ENCODE data around the gene OR2L8.

The OR2L8 gene, protein sequence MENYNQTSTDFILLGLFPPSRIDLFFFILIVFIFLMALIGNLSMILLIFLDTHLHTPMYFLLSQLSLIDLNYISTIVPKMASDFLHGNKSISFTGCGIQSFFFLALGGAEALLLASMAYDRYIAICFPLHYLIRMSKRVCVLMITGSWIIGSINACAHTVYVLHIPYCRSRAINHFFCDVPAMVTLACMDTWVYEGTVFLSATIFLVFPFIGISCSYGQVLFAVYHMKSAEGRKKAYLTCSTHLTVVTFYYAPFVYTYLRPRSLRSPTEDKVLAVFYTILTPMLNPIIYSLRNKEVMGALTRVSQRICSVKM

DNA sequence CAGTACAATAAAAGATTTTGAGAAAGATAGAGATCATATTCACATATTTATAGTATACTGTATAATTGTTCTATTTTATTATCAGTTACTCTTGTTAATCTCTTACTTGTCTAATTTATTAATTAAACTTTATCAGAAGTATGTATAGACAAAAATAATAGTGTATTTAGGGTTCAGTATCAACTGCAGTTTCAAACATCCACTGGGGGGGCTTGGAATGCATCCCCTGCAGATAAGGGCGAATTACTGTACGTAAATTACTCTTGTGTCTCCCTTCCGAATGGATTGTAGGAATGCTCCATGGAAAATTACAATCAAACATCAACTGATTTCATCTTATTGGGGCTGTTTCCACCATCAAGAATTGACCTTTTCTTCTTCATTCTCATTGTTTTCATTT is at the start of gene OR2L8:
Gene OR2L8, plus strand, starts transcription at position 301 of the 400 bp plus-strand sequence. Its CDS starts 0 bp downstream, at position 301.
- H3K4me3 ChIP-seq (ENCODE audit: low read depth, low read length): no peak within 1 kb of the TSS
- DNase-seq (ENCODE audit: low read depth): no peak
- TF ChIP-seq POLR2A (IDR thresholded peaks at IDR 0.05; ENCODE audit: extremely low read depth, insufficient read length): no peak
- TF ChIP-seq MYC (IDR thresholded peaks at IDR 0.05; ENCODE audit: low read depth, low read length): no peak
- TF ChIP-seq, protein P1, sequence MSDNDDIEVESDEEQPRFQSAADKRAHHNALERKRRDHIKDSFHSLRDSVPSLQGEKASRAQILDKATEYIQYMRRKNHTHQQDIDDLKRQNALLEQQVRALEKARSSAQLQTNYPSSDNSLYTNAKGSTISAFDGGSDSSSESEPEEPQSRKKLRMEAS (IDR thresholded peaks at IDR 0.05; ENCODE audit: low read depth, low read length): no peak
- TF ChIP-seq, protein P2, sequence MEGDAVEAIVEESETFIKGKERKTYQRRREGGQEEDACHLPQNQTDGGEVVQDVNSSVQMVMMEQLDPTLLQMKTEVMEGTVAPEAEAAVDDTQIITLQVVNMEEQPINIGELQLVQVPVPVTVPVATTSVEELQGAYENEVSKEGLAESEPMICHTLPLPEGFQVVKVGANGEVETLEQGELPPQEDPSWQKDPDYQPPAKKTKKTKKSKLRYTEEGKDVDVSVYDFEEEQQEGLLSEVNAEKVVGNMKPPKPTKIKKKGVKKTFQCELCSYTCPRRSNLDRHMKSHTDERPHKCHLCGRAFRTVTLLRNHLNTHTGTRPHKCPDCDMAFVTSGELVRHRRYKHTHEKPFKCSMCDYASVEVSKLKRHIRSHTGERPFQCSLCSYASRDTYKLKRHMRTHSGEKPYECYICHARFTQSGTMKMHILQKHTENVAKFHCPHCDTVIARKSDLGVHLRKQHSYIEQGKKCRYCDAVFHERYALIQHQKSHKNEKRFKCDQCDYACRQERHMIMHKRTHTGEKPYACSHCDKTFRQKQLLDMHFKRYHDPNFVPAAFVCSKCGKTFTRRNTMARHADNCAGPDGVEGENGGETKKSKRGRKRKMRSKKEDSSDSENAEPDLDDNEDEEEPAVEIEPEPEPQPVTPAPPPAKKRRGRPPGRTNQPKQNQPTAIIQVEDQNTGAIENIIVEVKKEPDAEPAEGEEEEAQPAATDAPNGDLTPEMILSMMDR (IDR thresholded peaks at IDR 0.05; ENCODE audit: low read depth, low read length): no peak

DNA sequence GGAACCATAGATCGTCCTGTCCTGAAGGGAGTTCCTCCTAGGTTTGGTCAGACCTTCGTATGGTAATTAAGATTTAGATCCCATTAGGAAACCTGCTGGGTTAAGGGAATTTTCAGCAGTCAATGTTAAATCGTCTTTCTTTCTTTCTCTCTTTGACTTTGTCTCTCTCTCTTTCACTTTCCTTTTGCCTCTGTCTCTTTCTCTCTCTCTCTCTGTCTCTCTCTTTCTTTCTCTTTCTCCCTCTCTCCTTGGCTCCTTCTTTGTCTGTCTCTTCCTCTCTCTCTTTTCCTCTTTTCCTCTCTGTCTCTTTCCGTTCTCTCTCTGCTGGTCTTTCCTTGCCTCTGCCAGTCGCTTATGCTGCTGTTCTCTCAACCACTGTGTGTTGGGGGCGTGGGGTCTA is 44.5 kb upstream of the OR2L8 start:
- no peak overlapping the region for H3K4me3 ChIP-seq (ENCODE audit: low read depth, low read length)
- no peak for DNase-seq (ENCODE audit: low read depth)

DNA sequence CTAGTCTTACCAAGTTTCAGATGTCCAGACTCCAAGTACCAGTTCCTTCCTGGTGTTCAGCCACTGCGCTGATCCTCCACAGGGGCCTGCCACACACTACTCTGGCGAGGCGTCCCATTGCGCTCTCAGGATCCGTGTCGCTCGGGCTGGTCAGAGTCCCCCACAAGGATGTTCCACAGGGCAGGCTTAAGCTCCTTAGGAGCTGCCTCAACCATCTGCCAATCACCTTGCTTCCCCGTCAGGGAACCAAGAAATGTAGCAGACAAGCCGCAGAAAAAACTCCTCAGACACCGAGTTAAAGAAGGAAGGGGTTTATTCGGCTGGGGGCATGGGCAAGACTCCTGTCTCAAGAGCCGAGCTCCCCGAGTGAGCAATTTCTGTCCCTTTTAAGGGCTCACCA is 43.5 kb upstream of the OR2L8 start:
- TF ChIP-seq, protein P2 (IDR thresholded peaks at IDR 0.05; ENCODE audit: low read depth, low read length): no peak
- no peak for TF ChIP-seq POLR2A (IDR thresholded peaks at IDR 0.05; ENCODE audit: extremely low read depth, insufficient read length)
- TF ChIP-seq, protein P1 (IDR thresholded peaks at IDR 0.05; ENCODE audit: low read depth, low read length): no peak
- no peak for TF ChIP-seq MYC (IDR thresholded peaks at IDR 0.05; ENCODE audit: low read depth, low read length)
- H3K4me3 ChIP-seq (ENCODE audit: low read depth, low read length): no peak overlapping the region
- no peak for DNase-seq (ENCODE audit: low read depth)

More for the DNA sequence above, 44.5 kb upstream of the OR2L8 start:
- TF ChIP-seq, protein P1 (IDR thresholded peaks at IDR 0.05; ENCODE audit: low read depth, low read length): no peak
- TF ChIP-seq POLR2A (IDR thresholded peaks at IDR 0.05; ENCODE audit: extremely low read depth, insufficient read length): no peak

DNA sequence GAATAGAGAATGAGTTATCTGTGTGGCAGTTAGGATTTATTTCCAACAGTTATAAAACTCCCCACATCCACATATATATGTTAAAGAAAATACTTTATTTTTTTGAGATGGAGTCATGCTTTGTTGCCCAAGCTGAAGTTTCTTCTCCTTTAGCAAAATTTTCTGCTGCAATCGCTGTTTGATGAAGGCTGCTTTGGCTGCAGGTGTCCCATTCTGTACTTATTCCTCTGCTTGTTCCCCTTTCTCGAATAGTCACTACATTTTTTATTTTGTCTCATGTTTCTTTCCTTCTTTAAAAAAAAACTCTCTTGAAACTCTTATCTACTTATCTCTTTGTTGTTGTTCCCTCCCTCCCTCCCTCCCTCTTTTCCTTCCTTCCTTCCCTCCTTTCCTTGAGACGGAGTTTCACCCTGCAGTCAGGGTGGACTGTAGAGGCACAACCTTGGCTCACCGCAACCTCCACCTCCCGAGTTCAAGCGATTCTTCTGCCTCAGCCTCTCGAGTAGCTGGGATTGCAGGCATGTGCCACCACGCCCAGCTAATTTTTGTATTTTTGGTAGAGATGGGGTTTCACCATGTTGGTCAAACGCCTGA is 42.7 kb upstream of the OR2L8 start:
- DNase-seq (ENCODE audit: low read depth): no peak
- no peak for TF ChIP-seq MYC (IDR thresholded peaks at IDR 0.05; ENCODE audit: low read depth, low read length)
- no peak for TF ChIP-seq POLR2A (IDR thresholded peaks at IDR 0.05; ENCODE audit: extremely low read depth, insufficient read length)
- TF ChIP-seq, protein P1 (IDR thresholded peaks at IDR 0.05; ENCODE audit: low read depth, low read length): no peak
- TF ChIP-seq, protein P2 (IDR thresholded peaks at IDR 0.05; ENCODE audit: low read depth, low read length): no peak
- peak overlapping the region; percentile 62 for H3K4me3 ChIP-seq (ENCODE audit: low read depth, low read length)

DNA sequence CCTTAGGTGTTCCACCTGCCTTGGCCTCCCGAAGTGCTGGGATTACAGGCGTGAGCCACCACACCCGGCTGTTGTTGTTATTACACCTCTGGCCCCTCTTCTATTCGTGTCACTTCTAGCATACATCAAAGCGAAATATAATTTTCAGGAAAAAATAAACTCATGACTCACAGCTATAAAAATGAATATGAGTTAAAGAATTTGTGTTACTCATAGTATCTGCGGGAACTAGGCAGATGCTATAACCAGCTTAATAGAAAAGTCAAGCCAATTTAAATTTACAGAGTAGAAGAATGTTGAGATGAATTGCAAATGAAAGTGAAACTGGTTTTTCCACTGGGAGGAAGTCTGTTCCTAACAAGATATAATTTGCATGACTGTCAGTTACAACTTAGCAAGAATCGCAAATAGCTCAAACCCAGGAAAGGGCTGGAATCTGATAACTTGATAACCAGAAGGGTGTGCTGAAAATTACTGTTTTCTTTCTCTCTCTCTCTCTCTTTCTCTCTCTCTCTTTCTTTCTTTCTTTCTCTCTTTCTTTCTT is 42.1 kb upstream of the OR2L8 start:
- DNase-seq (ENCODE audit: low read depth): peak; percentile 56

More for the DNA sequence above, 42.1 kb upstream of the OR2L8 start:
- TF ChIP-seq MYC (IDR thresholded peaks at IDR 0.05; ENCODE audit: low read depth, low read length): no peak
- TF ChIP-seq POLR2A (IDR thresholded peaks at IDR 0.05; ENCODE audit: extremely low read depth, insufficient read length): no peak
- TF ChIP-seq, protein P2 (IDR thresholded peaks at IDR 0.05; ENCODE audit: low read depth, low read length): no peak
- TF ChIP-seq, protein P1 (IDR thresholded peaks at IDR 0.05; ENCODE audit: low read depth, low read length): no peak
- peak overlapping the region; percentile 62 for H3K4me3 ChIP-seq (ENCODE audit: low read depth, low read length)
